ENCODE results near the gene TSGA10IP. TPM values are rescaled to one million over a fixed set of nuclear protein-coding genes. Genes with fewer than 3 reads are reported as not detected.

TSGA10IP gene
- total RNA-seq, 1 experiment from 2014 or later = not detected

- DNase-seq (ENCODE audit: low spot score) = peak; percentile 99
- in situ Hi-C loops (cut with HindIII; ENCODE audit: low sequenced_read_pairs) = no loop called here
Observed at GRCh38 chr11:65988791-65989592, 43.7 kb downstream of the TSGA10IP start.

GRCh38 chr11:65992056-65992455 is 46.8 kb downstream of the TSGA10IP start:
- in situ Hi-C loops (cut with HindIII; ENCODE audit: low sequenced_read_pairs) = no loop called here
- DNase-seq (ENCODE audit: low spot score) = peak; percentile 79

GRCh38 chr11:65997286-65997685 is 52.0 kb downstream of the TSGA10IP start:
- in situ Hi-C loops (cut with HindIII; ENCODE audit: low sequenced_read_pairs) = no loop called here
- DNase-seq (ENCODE audit: low spot score) = no peak

GRCh38 chr11:66001942-66002647 is 56.8 kb downstream of the TSGA10IP start, which contains the start of the genes BANF1 and EIF1AD:
Gene BANF1 (plus strand): TSS chr11:66002503. CDS start chr11:66003251, 748 bp downstream.
Gene EIF1AD (minus strand): TSS chr11:66002157. CDS start chr11:66000389, 1,768 bp downstream.
- in situ Hi-C loops (cut with HindIII; ENCODE audit: low sequenced_read_pairs) = no loop called here
- DNase-seq (ENCODE audit: low spot score) = peak; percentile 98

- in situ Hi-C loops (cut with HindIII; ENCODE audit: low sequenced_read_pairs) = no loop called here
- DNase-seq (ENCODE audit: low spot score) = peak; percentile 70
Observed at GRCh38 chr11:66002648-66003225, 57.5 kb downstream of the TSGA10IP start.

GRCh38 chr11:66003291-66003690 is 58.0 kb downstream of the TSGA10IP start:
- no peak for DNase-seq (ENCODE audit: low spot score)
- in situ Hi-C loops (cut with HindIII; ENCODE audit: low sequenced_read_pairs) = no loop called here

GRCh38 chr11:66004186-66004585 is 58.9 kb downstream of the TSGA10IP start:
- DNase-seq (ENCODE audit: low spot score) = no peak
- in situ Hi-C loops (cut with HindIII; ENCODE audit: low sequenced_read_pairs) = no loop called here

- in situ Hi-C loops (cut with HindIII; ENCODE audit: low sequenced_read_pairs) = no loop called here
- no peak for DNase-seq (ENCODE audit: low spot score)
Observed at GRCh38 chr11:66006134-66006890, 61.0 kb downstream of the TSGA10IP start.

- DNase-seq (ENCODE audit: low spot score) = no peak
- in situ Hi-C loops (cut with HindIII; ENCODE audit: low sequenced_read_pairs) = no loop called here
Observed at GRCh38 chr11:66006891-66007176, 61.6 kb downstream of the TSGA10IP start.

- in situ Hi-C loops (cut with HindIII; ENCODE audit: low sequenced_read_pairs) = no loop called here
Observed at GRCh38 chr11:66007201-66007634, 61.9 kb downstream of the TSGA10IP start.

GRCh38 chr11:66008095-66008467 is 62.8 kb downstream of the TSGA10IP start:
- DNase-seq (ENCODE audit: low spot score) = no peak
- in situ Hi-C loops (cut with HindIII; ENCODE audit: low sequenced_read_pairs) = no loop called here

More at GRCh38 chr11:66007201-66007634, 61.9 kb downstream of the TSGA10IP start:
- no peak for DNase-seq (ENCODE audit: low spot score)

- DNase-seq (ENCODE audit: low spot score) = no peak
- in situ Hi-C loops (cut with HindIII; ENCODE audit: low sequenced_read_pairs) = no loop called here
Observed at GRCh38 chr11:66008468-66009101, 63.3 kb downstream of the TSGA10IP start.

Other genes starting within 250 kb of the TSGA10IP start
- gene KAT5, start 233.2 kb upstream of the TSGA10IP start, total RNA-seq (2014; rRNA removed; shearing (Covaris generic)) = 66.3 and 71.4 TPM in 2 replicates
- 86.2 and 132 TPM in 2 replicates for gene RNASEH2C, start 224.7 kb upstream of the TSGA10IP start, total RNA-seq (2014; rRNA removed; shearing (Covaris generic))
- gene AP5B1, start 164.5 kb upstream of the TSGA10IP start, total RNA-seq (2014; rRNA removed; shearing (Covaris generic)) = 15.7 and 20.6 TPM in 2 replicates
- gene OVOL1, start 158.4 kb upstream of the TSGA10IP start, total RNA-seq (2014; rRNA removed; shearing (Covaris generic)) = not detected in 2 replicates
- gene SNX32, start 111.5 kb upstream of the TSGA10IP start, total RNA-seq (2014; rRNA removed; shearing (Covaris generic)) = not detected in 2 replicates
- 1,273 and 1,592 TPM in 2 replicates for gene CFL1, start 87.3 kb upstream of the TSGA10IP start, total RNA-seq (2014; rRNA removed; shearing (Covaris generic))
- 61.8 and 70.4 TPM in 2 replicates for gene MUS81, start 85.0 kb upstream of the TSGA10IP start, total RNA-seq (2014; rRNA removed; shearing (Covaris generic))
- 35.8 and 38.2 TPM in 2 replicates for gene EFEMP2, start 72.7 kb upstream of the TSGA10IP start, total RNA-seq (2014; rRNA removed; shearing (Covaris generic))
- gene CTSW, start 65.6 kb upstream of the TSGA10IP start, total RNA-seq (2014; rRNA removed; shearing (Covaris generic)) = not detected in 2 replicates
- gene FIBP, start 57.0 kb upstream of the TSGA10IP start, total RNA-seq (2014; rRNA removed; shearing (Covaris generic)) = 79.3 and 89.3 TPM in 2 replicates
- gene CCDC85B, start 54.8 kb upstream of the TSGA10IP start, total RNA-seq (2014; rRNA removed; shearing (Covaris generic)) = 180 and 212 TPM in 2 replicates
- 23.6 and 30.8 TPM in 2 replicates for gene FOSL1, start 45.1 kb upstream of the TSGA10IP start, total RNA-seq (2014; rRNA removed; shearing (Covaris generic))
- 14.2 and 17.2 TPM in 2 replicates for gene C11orf68, start 26.4 kb upstream of the TSGA10IP start, total RNA-seq (2014; rRNA removed; shearing (Covaris generic))
- 174 and 179 TPM in 2 replicates for gene DRAP1, start 26.1 kb upstream of the TSGA10IP start, total RNA-seq (2014; rRNA removed; shearing (Covaris generic))
- 49.0 and 73.1 TPM in 2 replicates for gene SART1, start 16.3 kb downstream of the TSGA10IP start, total RNA-seq (2014; rRNA removed; shearing (Covaris generic))
- gene EIF1AD, start 56.7 kb downstream of the TSGA10IP start, total RNA-seq (2014; rRNA removed; shearing (Covaris generic)) = 15.6 and 29.9 TPM in 2 replicates
- 291 and 355 TPM in 2 replicates for gene BANF1, start 57.0 kb downstream of the TSGA10IP start, total RNA-seq (2014; rRNA removed; shearing (Covaris generic))
- not detected in 2 replicates for gene CST6, start 66.5 kb downstream of the TSGA10IP start, total RNA-seq (2014; rRNA removed; shearing (Covaris generic))
- not detected in 2 replicates for gene CATSPER1, start 81.0 kb downstream of the TSGA10IP start, total RNA-seq (2014; rRNA removed; shearing (Covaris generic))
- not detected in 2 replicates for gene GAL3ST3, start 103.7 kb downstream of the TSGA10IP start, total RNA-seq (2014; rRNA removed; shearing (Covaris generic))
- gene SF3B2, start 106.9 kb downstream of the TSGA10IP start, total RNA-seq (2014; rRNA removed; shearing (Covaris generic)) = 264 TPM in 2 replicates
- gene PACS1, start 124.8 kb downstream of the TSGA10IP start, total RNA-seq (2014; rRNA removed; shearing (Covaris generic)) = 10.5 and 23.2 TPM in 2 replicates

Measured in G401 (cell line).